HCT116 (cell line): ENCODE data around the gene RALB.

ENCODE experiments used
- CEBPB ChIP-seq: IDR thresholded peaks from 2 replicates; pipeline ENCODE4 v1.6.1; 2012; ENCODE audit warnings: low read depth
- CTCF ChIP-seq, 3 experiments: fragments of 200-600 bp in 1 of 3; sonication (generic) in 1 of 3; IDR thresholded peaks in 2 of 3; conservative IDR thresholded peaks in 1 of 3; 2 replicates each; pipeline ENCODE4 v1.5.1; 2012 to 2017; ENCODE audit warnings: low read depth in 2 of 3, low read length in 2 of 3, antibody characterized with exemption in 1 of 3, borderline replicate concordance in 1 of 3, control low read depth in 1 of 3, mild to moderate bottlenecking in 1 of 3, mixed read lengths in 1 of 3, mixed run types in 1 of 3, moderate library complexity in 1 of 3; ENCODE audit not compliant: insufficient read depth in 1 of 3
- EZH2 ChIP-seq: fragments of 200-600 bp; sonication (generic); IDR thresholded peaks from 2 replicates; pipeline ENCODE4 v1.6.1; 2017; ENCODE audit warnings: antibody characterized with exemption, mixed run types
- POLR2AphosphoS5 ChIP-seq: IDR thresholded peaks from 2 replicates; pipeline ENCODE4 v1.6.1; 2011; ENCODE audit warnings: mild to moderate bottlenecking, low read depth, low read length, moderate library complexity
- RAD21 ChIP-seq: IDR thresholded peaks from 2 replicates; pipeline ENCODE4 v1.6.1; 2012; ENCODE audit warnings: low read depth, mild to moderate bottlenecking
- YY1 ChIP-seq: IDR thresholded peaks from 2 replicates; pipeline ENCODE4 v1.6.1; 2011; ENCODE audit warnings: low read length, low read depth, moderate library complexity, mild to moderate bottlenecking; ENCODE audit not compliant: insufficient replicate concordance; ENCODE audit errors: extremely low read depth

GRCh38 chr2:120272763-120273481 lies 20.3 kb downstream of the RALB start:
- TF ChIP-seq EZH2: no peak
- TF ChIP-seq CTCF (IDR thresholded peaks at IDR 0.05 in 2 of 3, conservative IDR thresholded peaks at IDR 0.05 in 1 of 3; ENCODE audit: borderline replicate concordance in 1 of 3, insufficient read depth in 1 of 3, low read depth in 2 of 3, low read length in 2 of 3): no peak
- no peak for TF ChIP-seq CEBPB
- no peak for TF ChIP-seq RAD21
- no peak for TF ChIP-seq YY1
- TF ChIP-seq POLR2AphosphoS5: no peak
